Heart right ventricle (tissue), 16 donors: ENCODE data around the gene CEP120. TPM values are rescaled to one million over a fixed set of nuclear protein-coding genes. Genes with fewer than 3 reads are reported as not detected.

Experiments
- ATAC-seq, 8 donors: fragments of 200-7000 bp; cut with Tn5 transposase; one replicate each; pipeline ENCODE4 v1.9.1; 2020; ENCODE audit warnings: mild to moderate bottlenecking in 8 of 8, moderate library complexity in 8 of 8, moderate number of reproducible peaks in 1 of 8
- DNase-seq, 2 donors: peaks; one replicate each; pipeline ENCODE4 v3.0.0-alpha.2; 2020
- H3K27ac ChIP-seq, 10 donors: fragments of 200-600 bp; sonication (generic) in 2 of 10; one replicate each; pipeline versions ENCODE4 v1.5.0 to v1.8.0; 2020 to 2022; ENCODE audit warnings: mild to moderate bottlenecking in 3 of 10
- H3K27me3 ChIP-seq, 7 donors: fragments of 200-600 bp; one replicate each; pipeline ENCODE4 v1.8.0; 2021 to 2022; ENCODE audit warnings: mild to moderate bottlenecking in 2 of 7
- H3K36me3 ChIP-seq, 9 donors: fragments of 200-600 bp; sonication (generic) in 1 of 9; one replicate each; pipeline versions ENCODE4 v1.5.0 to v1.8.0; 2020 to 2022; ENCODE audit warnings: mild to moderate bottlenecking in 2 of 9
- H3K4me1 ChIP-seq, 9 donors: fragments of 200-600 bp; sonication (generic) in 1 of 9; one replicate each; pipeline versions ENCODE4 v1.5.0 to v1.8.0; 2020 to 2022; ENCODE audit warnings: mild to moderate bottlenecking in 4 of 9
- H3K4me3 ChIP-seq, 10 donors: fragments of 200-600 bp; sonication (generic) in 2 of 10; one replicate each; pipeline versions ENCODE4 v1.5.0 to v1.8.0; 2020 to 2022; ENCODE audit warnings: mild to moderate bottlenecking in 7 of 10, moderate library complexity in 2 of 10
- H3K9me3 ChIP-seq, 11 donors: fragments of 200-600 bp in 10 of 11; sonication (generic) in 2 of 11; one replicate each; pipeline versions ENCODE4 v1.5.0 to v1.8.0; 2013 to 2022; ENCODE audit warnings: mild to moderate bottlenecking in 2 of 11, control low read depth in 1 of 11, moderate library complexity in 1 of 11
- CTCF ChIP-seq, 9 donors: fragments of 200-600 bp; sonication (generic) in 2 of 9; IDR thresholded peaks; one replicate each; pipeline versions ENCODE4 v1.5.0 to v1.8.0; 2021 to 2022; ENCODE audit warnings: antibody characterized with exemption in 9 of 9, mild to moderate bottlenecking in 5 of 9, moderate library complexity in 1 of 9
- WGBS, 2 donors: extraction: QIAGEN DNeasy Blood & Tissue Kit; methylation state at CpG; one replicate each; pipeline ENCODE4 v1.1.7; 2013; ENCODE audit warnings: inconsistent platforms in 1 of 2; 5-methylcytosine and 5-hydroxymethylcytosine counted together
- intact Hi-C, 10 donors: fragments of 100-400 bp; cut with DNase I; formaldehyde crosslinking; loops; one replicate each; pipeline versions ENCODE4 v1.11.1 to v1.14.2; 2022
- polyA plus RNA-seq, 2 donors: library from polyadenylated mRNA; stranded (reverse); fragments of 200-250 nt; gene quantifications; one replicate each; pipeline ENCODE4 v1.2.3, GENCODE V29; 2013
- total RNA-seq, 10 donors: library from RNA; stranded (reverse); fragmentation: NEBNext Ultra II Directional in 3 of 10; extraction: Animal tissue kit (Norgen Biotek cat#: 25700) in 3 of 10; gene quantifications; one replicate each; pipeline versions ENCODE4 v1.2.1 to v1.2.4, GENCODE V29; 2021 to 2023
- donor health status: Arrhythmogenic right ventricular cardiomyopathy.
- donor health status: ischemic (EF 13 %, LVEDD 7.1; RV severe dilation, severe dysfunction).
- donor health status: healthy with polysubstance abuse.
- donor health status: DM: no; HTN: yes; CAD: no.
- donor health status: DM: no; HTN: no; CAD: no.
- donor health status: ischemic (EF 25% LVEDD 6.9; RV normal size, moderate dysfunction).
- donor health status: ischemic (EF 25% LVEDD 5.7; RV mildly dilated, moderate dysfunction).
- donor health status: healthy.
- donor health status: DM: yes; HTN: yes; CAD: no.
- donor health status: Ischemic cardiomyopathy.
- donor health status: ischemic (EF 35%, LVEDD 5.7; RV mildly dilated, moderate dysfunction).
- donor health status: nonischemic (EF 11% LVEDD 7.7; RV severe dilation, severe dysfunction).
- donor health status: DM: yes; HTN: yes; CAD: no.
- donor health status: PGD.
- donor health status: ischemic (EF 29% LVEDD 5.4; RV normal size, mild dysfunction).
- donor health status: nonischemic (EF 23%, LVEDD 6.1; RV moderate dilation, normal function).

Gene CEP120
- total and polyA plus RNA-seq, 12 donors, result 3.4 to 14.9 (median 10.8) TPM

GRCh38 chr5:123351820-123352219 lies 71.4 kb downstream of the CEP120 start:
- no peak for TF ChIP-seq CTCF (IDR thresholded peaks at IDR 0.05)
- intact Hi-C loops, result loop anchor here in 1 of 10 donors (5.0 kb wide), 1 partner anchor 445 kb away; no protein-coding TSS in a partner anchor
- no peak for ATAC-seq

GRCh38 chr5:123351240-123351639 lies 72.0 kb downstream of the CEP120 start:
- Histone ChIP-seq H3K4me3 (no peak overlapping the region), H3K27me3 (no peaks in the 10 kb centered on the region), H3K9me3 (peaks cover 0 to 12% (median 0%) of the 10 kb centered on the region in 11 donors), H3K27ac (no peak overlapping the region), H3K4me1 (no peaks in the 10 kb centered on the region), H3K36me3 (peaks cover 0 to 43% (median 21%) of the 10 kb centered on the region in 9 donors)
- no peak for TF ChIP-seq CTCF (IDR thresholded peaks at IDR 0.05)
- WGBS, 2 donors, result 94 to 100% methylated on average over 1 of the region's 1 CpG
- DNase-seq (no peak), ATAC-seq (no peak)
- intact Hi-C loops, result loop anchor here in 1 of 10 donors (5.0 kb wide), 1 partner anchor 444 kb away; no protein-coding TSS in a partner anchor

More at GRCh38 chr5:123351820-123352219, 71.4 kb downstream of the CEP120 start:
- no peak for DNase-seq
- WGBS, 2 donors, result 96 to 100% methylated on average over 2 of the region's 2 CpGs
- Histone ChIP-seq H3K27ac (no peak overlapping the region), H3K4me1 (no peaks in the 10 kb centered on the region), H3K9me3 (peaks cover 0 to 13% (median 0%) of the 10 kb centered on the region in 11 donors), H3K4me3 (no peak overlapping the region), H3K27me3 (no peaks in the 10 kb centered on the region), H3K36me3 (peaks cover 0 to 43% (median 19%) of the 10 kb centered on the region in 9 donors)

- Histone ChIP-seq H3K27ac (no peak overlapping the region), H3K4me3 (no peak overlapping the region), H3K4me1 (no peaks in the 10 kb centered on the region), H3K36me3 (peaks cover 0 to 46% (median 21%) of the 10 kb centered on the region in 9 donors), H3K9me3 (peaks cover 0 to 9% (median 0%) of the 10 kb centered on the region in 11 donors), H3K27me3 (no peaks in the 10 kb centered on the region)
- TF ChIP-seq CTCF (IDR thresholded peaks at IDR 0.05), result no peak
- intact Hi-C loops, result loop anchor here in 1 of 10 donors (5.0 kb wide), 1 partner anchor 443 kb away; no protein-coding TSS in a partner anchor
- DNase-seq, result no peak
- 97 to 100% methylated on average over 1 of the region's 1 CpG for WGBS, 2 donors
- no peak for ATAC-seq
Observed at GRCh38 chr5:123350742-123351141, 72.5 kb downstream of the CEP120 start.

- ATAC-seq (no peak), DNase-seq (peak in 1 of 2 donors; percentile 14)
- H3K4me1 ChIP-seq, result no peaks in the 10 kb centered on the region
- WGBS, 2 donors, result 51 to 53% methylated on average over 4 of the region's 4 CpGs
- TF ChIP-seq CTCF (IDR thresholded peaks at IDR 0.05), result peak in 8 of 9 donors; percentile 37 to 78 (median 65)
- no peaks in the 10 kb centered on the region for H3K9me3 ChIP-seq
- intact Hi-C loops, result loop anchor here in 9 of 10 donors (5.0 to 10.0 kb wide), 5 partner anchors 448 to 840 kb away; no protein-coding TSS in a partner anchor
- no peaks in the 10 kb centered on the region for H3K27me3 ChIP-seq
- H3K36me3 ChIP-seq, result peaks cover 0 to 47% (median 17%) of the 10 kb centered on the region in 9 donors
- no peak overlapping the region for H3K4me3 ChIP-seq
- H3K27ac ChIP-seq, result no peak overlapping the region
Observed at GRCh38 chr5:123344816-123345426, 78.3 kb downstream of the CEP120 start.
